HEK293 (cell line): ENCODE results near the gene PIEZO1.

Experiments used
- CTCF ChIP-seq: fragments of 450-650 bp; formaldehyde crosslinking; IDR thresholded peaks from 2 replicates; pipeline ENCODE4 v1.5.1; 2016; ENCODE audit warnings: missing biosample characterization, missing genetic modification characterization
- KLF10 ChIP-seq: fragments of 450-650 bp; IDR thresholded peaks from 2 replicates; pipeline ENCODE4 v1.5.1; 2018; ENCODE audit warnings: missing biosample characterization, mild to moderate bottlenecking, missing genetic modification characterization

- TF ChIP-seq CTCF (tag by site-specific recombination) (peak; percentile 96), KLF10 (no peak)
Measured at GRCh38 chr16:88815901-88816589, 31.0 kb upstream of the PIEZO1 start.
